Activated naive CD4-positive, alpha-beta T cell treated with anti-CD3 and anti-CD28 coated beads, Interleukin-2, amount 50 U/mL, for 16 hours (primary cell): ENCODE data around the gene TMF1.

Experiments used
- DNase-seq: peaks from one replicate; pipeline ENCODE4 v3.0.0-alpha.2; 2020

The TMF1 gene

DNA sequence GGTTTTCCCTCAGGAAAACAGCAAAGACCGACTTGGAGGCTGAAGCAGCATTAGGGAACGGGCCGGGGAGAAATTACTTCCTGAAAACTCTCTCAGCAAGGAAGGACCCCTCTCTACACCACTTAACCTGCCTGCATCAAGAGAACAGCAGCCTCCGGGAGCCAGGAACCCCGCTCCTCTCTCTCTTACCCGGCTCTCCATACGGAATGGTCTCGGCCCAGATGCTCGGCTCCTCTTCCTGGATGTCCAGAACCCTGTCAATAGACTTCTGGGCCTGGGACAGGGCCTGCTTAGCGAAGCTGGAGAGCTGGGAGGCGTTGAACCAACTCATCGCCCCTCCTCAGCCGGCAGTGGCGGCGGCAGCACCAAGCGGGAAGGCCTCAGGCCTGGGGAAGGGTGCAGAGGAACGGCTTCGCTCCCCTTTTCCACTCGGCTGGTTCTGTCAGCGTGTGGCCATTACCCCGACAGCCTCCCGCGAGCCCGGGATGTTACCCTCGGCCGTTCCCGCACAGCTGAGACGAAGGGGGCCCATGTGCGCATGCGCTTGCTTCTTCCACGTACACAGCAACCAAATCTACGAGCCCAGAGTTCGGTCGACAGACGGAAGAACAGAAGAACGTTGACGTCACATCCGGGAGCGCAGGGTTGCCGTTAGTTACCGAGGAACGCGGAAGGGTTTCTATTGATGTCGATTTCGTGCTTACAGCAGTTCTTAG, at the start of gene TMF1:
TMF1 (minus strand) TSS at position 578 of the 716 bp plus-strand sequence; CDS start at position 331, 247 bp downstream.
- DNase-seq = peak; percentile 96

DNA sequence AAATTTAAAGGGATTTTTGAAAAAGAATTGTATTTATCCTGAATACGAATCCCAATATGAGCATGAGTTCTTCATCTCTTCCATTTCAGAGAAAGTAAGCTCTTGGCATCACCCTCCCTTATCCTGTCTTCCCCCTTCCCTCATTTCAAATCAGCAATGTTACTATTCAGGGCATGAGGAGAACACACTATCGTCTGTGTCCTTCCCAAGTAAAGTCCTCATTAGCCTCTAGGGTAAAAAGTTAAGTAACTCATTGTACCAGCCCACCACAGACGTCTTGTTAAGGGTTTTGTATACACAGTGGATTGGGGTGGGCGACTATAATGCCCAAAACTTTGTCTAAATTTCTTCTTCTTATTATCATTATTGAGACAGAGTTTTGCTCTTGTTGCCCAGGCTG, 47.4 kb upstream of the TMF1 start:
- no peak for DNase-seq

DNA sequence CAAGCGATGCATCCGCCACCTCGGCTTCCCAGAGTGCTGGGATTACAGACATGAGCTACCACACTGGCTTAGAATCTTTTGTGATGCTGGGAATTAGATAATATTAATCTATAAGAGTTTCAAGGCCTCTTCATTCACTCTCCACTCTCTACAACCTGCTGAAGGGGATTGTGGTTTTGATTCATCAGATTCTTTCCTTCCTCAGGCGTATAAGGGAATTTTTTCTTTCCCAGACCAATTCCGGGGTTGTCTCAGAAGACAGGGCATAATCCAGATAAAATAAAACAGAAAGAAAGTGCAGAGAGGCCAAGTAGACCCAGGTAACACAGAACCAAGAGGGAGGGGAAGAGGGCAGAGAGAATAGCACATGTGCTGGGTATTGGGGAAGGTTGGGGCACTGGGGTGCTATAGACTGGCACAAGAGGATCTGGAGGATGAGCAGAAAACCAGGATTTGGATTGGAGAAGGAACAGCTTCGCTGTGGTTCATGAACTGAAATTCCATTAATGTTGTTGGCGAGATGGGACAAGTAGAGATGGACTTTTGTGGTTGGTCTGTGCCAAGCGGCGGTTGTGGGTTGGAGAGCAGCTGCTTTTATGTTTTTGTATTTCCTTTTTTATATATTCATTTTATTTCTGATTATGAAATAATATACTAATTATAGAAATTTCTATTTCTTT, 45.4 kb upstream of the TMF1 start:
- DNase-seq = no peak

GRCh38 chr3:69096299-69096698, 44.2 kb upstream of the TMF1 start:
- no peak for DNase-seq

GRCh38 chr3:69095636-69096035, 43.5 kb upstream of the TMF1 start:
- no peak for DNase-seq

DNA sequence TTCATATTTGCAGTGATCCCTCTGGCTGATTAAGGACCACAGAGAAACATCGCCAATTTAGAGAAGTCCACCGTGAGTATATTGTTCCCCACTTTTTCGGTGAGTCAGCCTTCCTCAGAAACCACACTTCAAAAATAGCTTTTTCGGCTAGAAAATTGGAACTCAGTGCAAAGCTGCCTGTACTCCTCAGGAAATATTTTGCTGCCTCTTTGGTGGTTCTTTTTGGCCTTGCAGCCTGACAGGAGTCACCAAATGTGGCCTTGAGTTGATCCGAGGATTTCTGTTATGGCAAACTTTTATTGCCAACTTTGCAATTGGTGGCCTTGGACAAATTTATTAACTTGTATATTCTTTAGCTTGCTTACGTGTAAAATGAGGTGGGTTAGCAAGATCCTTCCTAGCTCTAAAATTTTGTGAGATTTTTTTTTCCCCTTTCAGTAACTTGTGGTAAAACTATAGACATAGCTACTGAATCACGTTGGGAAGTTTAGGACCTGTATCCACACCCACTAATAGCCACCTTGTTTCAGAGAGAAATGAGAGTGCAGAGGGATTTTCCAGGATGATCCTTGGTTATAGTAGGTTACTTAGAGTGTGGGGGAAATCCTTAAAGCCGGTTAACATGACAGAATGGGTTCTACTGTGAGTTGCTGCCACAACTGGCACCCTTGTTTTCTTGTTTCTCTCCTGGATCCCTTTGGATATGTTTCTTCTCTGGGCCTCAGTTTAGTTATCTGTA, 42.5 kb upstream of the TMF1 start:
- DNase-seq = no peak

DNA sequence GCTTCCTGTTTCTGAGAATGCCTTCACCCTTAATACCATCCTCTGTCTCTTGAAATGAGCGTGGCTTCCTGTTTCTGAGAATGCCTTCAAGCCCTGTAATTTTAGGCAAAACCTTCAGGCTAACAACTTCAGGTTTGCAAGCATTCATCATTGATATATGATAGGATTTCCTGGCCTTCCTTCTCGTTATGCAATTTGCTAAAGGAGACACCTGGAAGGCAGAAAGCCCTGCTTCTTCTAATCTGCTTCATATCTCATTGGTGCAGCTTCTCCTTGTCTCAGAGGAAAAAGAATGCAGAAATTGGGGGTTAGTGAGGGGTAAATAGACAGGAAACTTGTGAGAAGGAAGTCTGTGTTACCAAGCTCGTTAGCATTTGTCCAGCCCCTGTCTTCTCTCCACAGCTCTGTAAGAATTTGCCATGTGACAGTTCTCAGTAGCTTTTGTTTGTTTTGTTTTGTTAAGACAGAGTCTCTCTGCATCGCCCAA, 39.9 kb upstream of the TMF1 start:
- DNase-seq = no peak

GRCh38 chr3:69091389-69092029, 39.4 kb upstream of the TMF1 start:
- DNase-seq = no peak

- DNase-seq = no peak
Measured at GRCh38 chr3:69090021-69090420, 37.9 kb upstream of the TMF1 start.

DNA sequence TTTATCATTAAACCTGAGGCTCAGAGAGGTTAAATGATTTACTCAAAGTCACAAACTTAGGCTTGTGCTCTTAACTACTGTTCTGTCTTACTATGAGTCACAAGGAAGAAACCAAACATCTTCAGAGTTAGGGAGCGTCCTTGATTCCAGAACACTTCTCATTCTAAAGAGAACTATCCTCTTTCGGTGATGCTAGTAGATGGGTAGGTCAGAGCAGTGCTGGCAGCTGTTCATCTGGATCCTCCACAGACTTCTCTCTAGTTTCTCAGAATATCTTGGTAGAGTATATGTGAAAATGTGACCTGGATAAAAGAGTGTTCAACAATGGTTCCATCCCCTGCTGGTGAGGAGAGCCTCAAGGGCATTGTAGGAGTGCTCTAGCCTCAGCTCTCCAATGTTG, 35.9 kb upstream of the TMF1 start:
- DNase-seq = no peak

GRCh38 chr3:69087030-69087791, 35.1 kb upstream of the TMF1 start:
- no peak for DNase-seq

DNA sequence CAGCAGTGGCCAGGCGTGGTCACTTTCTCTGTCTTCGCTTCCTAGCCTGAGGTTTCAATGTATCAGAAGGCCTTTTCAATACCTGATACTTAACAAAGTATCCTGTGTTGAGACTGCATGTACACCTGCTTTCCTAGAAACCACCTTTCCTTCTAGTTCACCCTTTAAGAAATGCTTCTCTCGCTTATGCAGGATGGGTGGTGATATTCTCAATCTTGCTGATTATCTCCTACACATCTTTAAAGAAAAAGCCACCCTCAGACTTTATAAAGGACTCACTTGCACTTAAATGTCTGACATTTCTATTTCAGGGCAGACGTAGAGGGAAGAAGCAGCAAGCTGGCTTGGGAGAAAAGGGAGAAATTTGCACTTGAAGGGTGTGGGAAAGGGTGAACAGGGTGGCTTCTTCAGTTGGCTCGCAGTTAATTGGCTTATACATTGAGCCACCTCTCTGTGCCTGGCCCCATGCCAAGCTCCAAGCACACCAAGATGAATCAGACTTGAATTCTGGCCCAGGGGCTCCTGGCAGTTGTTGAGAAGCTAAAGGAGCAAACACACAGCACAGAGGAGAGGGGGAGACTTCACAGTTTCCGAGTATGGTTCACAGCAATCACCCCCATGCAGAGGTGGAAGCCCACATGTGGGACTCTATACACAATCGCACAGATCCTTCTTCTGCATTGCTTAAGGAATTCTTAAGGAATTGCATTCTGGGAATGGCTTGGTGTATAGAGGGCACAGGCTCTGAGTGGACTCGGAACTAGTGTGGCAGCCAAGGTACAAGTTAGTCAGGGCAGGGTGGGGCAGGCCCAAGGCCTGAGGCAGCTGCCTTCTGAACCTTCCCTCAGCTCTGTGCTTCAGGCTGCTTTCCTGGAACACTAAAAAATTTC, 33.9 kb upstream of the TMF1 start:
- DNase-seq = peak; percentile 77

DNA sequence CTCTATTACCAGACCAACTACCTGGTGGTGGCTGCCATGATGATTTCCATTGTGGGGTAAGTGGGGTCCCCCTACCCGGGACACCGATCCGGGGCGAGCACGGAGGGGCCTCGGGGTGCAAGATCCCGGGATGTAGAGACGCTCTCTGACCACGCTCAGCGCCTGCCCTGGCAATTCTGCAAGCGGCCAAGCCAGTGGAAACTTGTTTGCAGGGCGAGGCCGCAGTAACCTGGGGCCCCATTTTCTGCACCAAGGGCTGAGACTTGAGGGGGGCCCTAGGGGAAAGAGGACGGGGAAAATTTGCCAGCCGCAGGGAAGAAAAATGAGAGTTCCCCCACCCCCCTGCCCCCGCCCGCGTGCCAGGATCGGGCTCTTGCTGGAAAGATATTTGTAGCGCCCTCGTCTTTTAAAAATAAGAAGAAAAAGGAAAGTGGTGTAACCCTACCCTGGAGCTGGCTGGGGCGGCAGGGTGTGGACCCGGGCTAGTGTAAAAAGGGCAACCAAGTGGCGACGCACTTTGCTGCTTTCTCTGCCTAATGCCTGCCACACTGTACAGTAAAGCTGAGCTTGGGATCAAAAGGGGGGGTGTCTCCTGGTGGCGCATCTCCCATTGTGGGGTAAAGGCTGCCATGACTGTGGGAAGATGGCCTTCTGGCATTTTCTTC, 33.2 kb upstream of the TMF1 start:
- DNase-seq = no peak

- peak; percentile 89 for DNase-seq
Measured at GRCh38 chr3:69084326-69085167, 32.4 kb upstream of the TMF1 start, which contains the start of gene ARL6IP5. Gene ARL6IP5 (plus strand): TSS chr3:69084937. CDS start chr3:69085048, 111 bp downstream.

DNA sequence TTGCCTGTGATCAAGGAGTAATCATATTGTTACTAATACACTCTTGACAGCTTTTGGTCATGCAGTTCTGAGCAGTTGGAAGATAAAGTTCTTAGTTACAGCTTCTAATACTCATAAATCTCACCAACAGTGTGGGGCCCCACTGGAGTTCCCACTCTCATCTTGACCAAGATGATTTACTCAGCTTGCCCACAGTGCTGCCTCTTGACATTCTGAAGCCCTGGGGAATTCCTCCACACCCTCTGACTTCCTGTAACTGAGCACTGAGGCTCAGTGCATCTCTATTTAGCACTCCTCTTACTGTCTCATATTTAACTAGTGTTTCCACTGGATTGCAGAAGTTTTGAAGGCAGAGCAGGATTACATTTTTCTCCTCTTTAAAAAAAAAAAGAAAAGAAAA, 30.7 kb upstream of the TMF1 start:
- DNase-seq = peak; percentile 72

DNA sequence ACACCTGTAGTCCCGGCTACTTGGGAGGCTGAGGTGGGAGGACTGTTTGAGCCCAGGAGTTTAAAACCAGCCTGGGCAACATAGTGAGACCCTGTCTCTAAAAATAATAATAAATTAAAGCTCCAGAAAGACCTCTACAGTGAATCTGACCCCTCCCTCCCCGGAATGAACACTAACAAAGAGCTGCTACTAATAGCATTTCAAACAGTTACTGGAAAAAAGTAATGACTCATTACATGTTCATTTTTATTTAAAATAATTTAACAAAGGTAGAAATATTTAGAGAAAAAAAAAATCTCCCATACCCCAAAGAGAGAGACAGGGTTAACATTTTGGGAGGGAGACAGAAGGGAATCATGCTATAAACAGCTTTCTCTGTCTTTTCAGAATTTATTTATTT, 30.2 kb upstream of the TMF1 start:
- DNase-seq = no peak

- DNase-seq = no peak
Measured at GRCh38 chr3:69081583-69082262, 29.6 kb upstream of the TMF1 start.

GRCh38 chr3:69080233-69080920, 28.2 kb upstream of the TMF1 start, which contains the start of gene UBA3:
Gene UBA3 (minus strand): TSS chr3:69080365. CDS start chr3:69080353, 12 bp downstream.
- DNase-seq = peak; percentile 94
